ENCODE data around the gene XRRA1.

GRCh38 chr11:74842967-74843366 lies 105.9 kb downstream of the XRRA1 start:
- TF ChIP-seq CTCF (IDR thresholded peaks at IDR 0.05): no peak
- TF ChIP-seq POLR2A (IDR thresholded peaks at IDR 0.05): no peak

All from uterus (tissue), 2 donors.